ENCODE data around the gene COL20A1.

The COL20A1 gene

GRCh38 chr20:63251350-63251749, 41.6 kb upstream of the COL20A1 start:
- TF ChIP-seq, protein P1, sequence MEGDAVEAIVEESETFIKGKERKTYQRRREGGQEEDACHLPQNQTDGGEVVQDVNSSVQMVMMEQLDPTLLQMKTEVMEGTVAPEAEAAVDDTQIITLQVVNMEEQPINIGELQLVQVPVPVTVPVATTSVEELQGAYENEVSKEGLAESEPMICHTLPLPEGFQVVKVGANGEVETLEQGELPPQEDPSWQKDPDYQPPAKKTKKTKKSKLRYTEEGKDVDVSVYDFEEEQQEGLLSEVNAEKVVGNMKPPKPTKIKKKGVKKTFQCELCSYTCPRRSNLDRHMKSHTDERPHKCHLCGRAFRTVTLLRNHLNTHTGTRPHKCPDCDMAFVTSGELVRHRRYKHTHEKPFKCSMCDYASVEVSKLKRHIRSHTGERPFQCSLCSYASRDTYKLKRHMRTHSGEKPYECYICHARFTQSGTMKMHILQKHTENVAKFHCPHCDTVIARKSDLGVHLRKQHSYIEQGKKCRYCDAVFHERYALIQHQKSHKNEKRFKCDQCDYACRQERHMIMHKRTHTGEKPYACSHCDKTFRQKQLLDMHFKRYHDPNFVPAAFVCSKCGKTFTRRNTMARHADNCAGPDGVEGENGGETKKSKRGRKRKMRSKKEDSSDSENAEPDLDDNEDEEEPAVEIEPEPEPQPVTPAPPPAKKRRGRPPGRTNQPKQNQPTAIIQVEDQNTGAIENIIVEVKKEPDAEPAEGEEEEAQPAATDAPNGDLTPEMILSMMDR (IDR thresholded peaks at IDR 0.05) = 0 out of 2 replicates have a peak, but pooled peaks have one; percentile 12

GRCh38 chr20:63252284-63252711, 40.7 kb upstream of the COL20A1 start:
- TF ChIP-seq, protein P1 (IDR thresholded peaks at IDR 0.05) = no peak

GRCh38 chr20:63253065-63253437, 39.9 kb upstream of the COL20A1 start:
- TF ChIP-seq, protein P1 (IDR thresholded peaks at IDR 0.05) = no peak

DNA sequence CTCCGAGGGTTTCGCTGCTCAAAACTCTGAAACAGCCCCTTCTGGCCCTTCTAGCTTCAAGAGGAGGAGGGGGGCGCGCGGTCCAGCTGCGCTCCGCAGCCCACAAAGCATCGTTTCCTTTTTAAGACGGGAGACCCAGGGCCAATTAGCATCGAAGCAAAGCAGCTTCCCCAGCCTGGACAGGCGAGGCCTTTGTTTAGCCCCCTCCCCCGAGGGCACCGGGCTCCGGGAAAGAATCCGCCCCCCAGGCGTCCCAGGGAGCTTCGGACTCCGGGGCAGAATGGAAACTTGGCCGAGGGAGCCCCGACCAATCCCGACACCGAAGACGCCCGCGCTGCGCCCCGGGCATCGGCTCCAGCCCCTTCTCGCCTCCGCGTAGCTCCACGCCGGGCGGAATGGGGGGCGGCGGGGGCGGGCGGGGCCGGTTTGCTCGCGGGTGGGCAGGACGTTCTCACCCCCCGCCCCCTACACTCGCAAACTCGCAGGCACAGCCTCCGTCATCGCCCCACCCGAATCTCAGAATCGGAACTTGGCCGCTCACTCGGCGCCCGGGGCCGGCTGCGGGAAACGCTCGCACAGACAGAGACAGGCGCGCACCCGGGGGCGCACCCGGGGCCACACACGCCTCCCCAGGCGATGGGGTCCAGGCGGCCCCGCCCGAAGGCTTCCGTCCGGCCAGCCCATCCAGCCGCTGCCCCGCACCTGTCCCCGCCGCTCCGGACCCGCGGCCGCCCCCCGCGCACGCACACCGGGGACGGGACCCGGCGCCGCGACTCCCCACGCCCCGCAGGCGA, 39.4 kb upstream of the COL20A1 start:
- TF ChIP-seq, protein P1 (IDR thresholded peaks at IDR 0.05) = no peak

DNA sequence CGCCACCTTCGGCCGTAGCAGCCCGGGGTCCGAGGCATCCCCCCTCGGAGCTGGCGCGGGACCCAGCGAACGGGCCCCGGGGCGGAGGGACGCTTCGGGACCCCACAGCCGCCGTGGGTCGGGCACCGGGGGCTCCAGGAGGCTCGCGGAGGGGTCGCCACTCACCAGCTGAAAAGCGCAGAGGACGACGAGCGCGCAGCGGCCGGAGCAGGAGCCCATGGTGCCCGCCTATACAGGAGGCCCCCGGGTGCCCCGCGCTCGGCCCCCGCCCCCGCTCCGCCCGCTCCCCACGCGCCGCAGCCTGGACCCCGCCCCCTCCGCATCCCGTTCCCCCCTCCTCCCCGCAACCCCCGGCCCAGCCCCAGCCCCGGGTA, 38.8 kb upstream of the COL20A1 start, which contains the start of gene NKAIN4:
TSS of gene NKAIN4 (minus strand) at position 232 of the 374 bp plus-strand sequence. CDS start at position 219, 13 bp downstream.
- TF ChIP-seq, protein P1 (IDR thresholded peaks at IDR 0.05) = no peak

- TF ChIP-seq, protein P1 (IDR thresholded peaks at IDR 0.05) = no peak
Measured at GRCh38 chr20:63254606-63255384, 38.2 kb upstream of the COL20A1 start.

GRCh38 chr20:63255931-63256704, 36.9 kb upstream of the COL20A1 start:
- TF ChIP-seq, protein P1 (IDR thresholded peaks at IDR 0.05) = no peak
